Measurements from ENCODE around the gene REPS2. TPM values are rescaled to one million over a fixed set of nuclear protein-coding genes. Genes with fewer than 3 reads are reported as not detected.

REPS2 gene
- total RNA-seq: 10 to 100 TPM; 10.8 to 37.0 (median 17.5) TPM

GRCh38 chrX:16946361-16946964 is at the start of gene REPS2:
REPS2 (plus strand) TSS chrX:16946658; CDS start chrX:16946862, 204 bp downstream.
- Histone ChIP-seq H3K27ac (peak within 1 kb of the TSS; percentile 67 to 83 (median 76)), H3K36me3 (no peaks in the 10 kb centered on the region), H3K4me1 (peaks cover 0 to 3% (median 0%) of the 10 kb centered on the region in 4 donors), H3K27me3 (no peaks in the 10 kb centered on the region), H3K9me3 (no peaks in the 10 kb centered on the region), H3K4me3 (peak within 1 kb of the TSS; percentile 49 to 80 (median 70))
- DNase-seq: peak; percentile 90
- 53% methylated on average over 59 of the region's 71 CpGs; no CpG with 5 or more reads in 1 of the 2 donors for WGBS, 2 donors (ENCODE audit: low coverage in 1 of 2)
- intact Hi-C loops (cut with DNase I; ENCODE audit: low total_unique reads) (no loop called here), in situ Hi-C loops (cut with MboI; ENCODE audit: low pct_ligation_motif_present in 1 of 4, low pct_unique_long_range_greater_than_20kb in 1 of 4, low sequenced_read_pairs in 3 of 4) (no loop called here)
- peak in 1 of 5 experiments; percentile 3 for TF ChIP-seq CTCF (IDR thresholded peaks at IDR 0.05)
- TF ChIP-seq POLR2A (IDR thresholded peaks at IDR 0.05): peak; percentile 59
- peak in 2 of 3 donors; percentile 66 to 67 for TF ChIP-seq POLR2AphosphoS5 (IDR thresholded peaks at IDR 0.05)
- TF ChIP-seq EP300 (IDR thresholded peaks at IDR 0.05; ENCODE audit: low read depth): no peak

GRCh38 chrX:16897445-16897844 is 49.0 kb upstream of the REPS2 start:
- no peaks in the 10 kb centered on the region for H3K36me3 ChIP-seq
- TF ChIP-seq POLR2A (IDR thresholded peaks at IDR 0.05): no peak
- no peak for TF ChIP-seq EP300 (IDR thresholded peaks at IDR 0.05; ENCODE audit: low read depth)
- TF ChIP-seq CTCF (IDR thresholded peaks at IDR 0.05): no peak
- no peak for TF ChIP-seq POLR2AphosphoS5 (IDR thresholded peaks at IDR 0.05)
- no peak overlapping the region for H3K27ac ChIP-seq
- H3K4me1 ChIP-seq: no peaks in the 10 kb centered on the region
- WGBS, 2 donors (ENCODE audit: low coverage in 1 of 2): 68% methylated on average over 2 of the region's 2 CpGs; no CpG with 5 or more reads in 1 of the 2 donors
- intact Hi-C loops (cut with DNase I; ENCODE audit: low total_unique reads): no loop called here
- DNase-seq: no peak
- no peaks in the 10 kb centered on the region for H3K9me3 ChIP-seq
- no peaks in the 10 kb centered on the region for H3K27me3 ChIP-seq
- in situ Hi-C loops (cut with MboI; ENCODE audit: low pct_ligation_motif_present in 1 of 4, low pct_unique_long_range_greater_than_20kb in 1 of 4, low sequenced_read_pairs in 3 of 4): loop anchor here in 2 of 4 donors (25.0 kb wide), 1 partner anchor 140 kb away; no protein-coding TSS in a partner anchor
- H3K4me3 ChIP-seq: no peak overlapping the region

- TF ChIP-seq EP300 (IDR thresholded peaks at IDR 0.05; ENCODE audit: low read depth): no peak
- TF ChIP-seq CTCF (IDR thresholded peaks at IDR 0.05): no peak
- no peak for TF ChIP-seq POLR2AphosphoS5 (IDR thresholded peaks at IDR 0.05)
- no peak for TF ChIP-seq POLR2A (IDR thresholded peaks at IDR 0.05)
- intact Hi-C loops (cut with DNase I; ENCODE audit: low total_unique reads): no loop called here
- H3K4me3 ChIP-seq: no peak overlapping the region
- no peaks in the 10 kb centered on the region for H3K27me3 ChIP-seq
- no peak for DNase-seq
- H3K4me1 ChIP-seq: no peaks in the 10 kb centered on the region
- H3K27ac ChIP-seq: no peak overlapping the region
- no peaks in the 10 kb centered on the region for H3K9me3 ChIP-seq
- in situ Hi-C loops (cut with MboI; ENCODE audit: low pct_ligation_motif_present in 1 of 4, low pct_unique_long_range_greater_than_20kb in 1 of 4, low sequenced_read_pairs in 3 of 4): loop anchor here in 1 of 4 donors (25.0 kb wide), 1 partner anchor 134 kb away; no protein-coding TSS in a partner anchor
- no peaks in the 10 kb centered on the region for H3K36me3 ChIP-seq
- 40 to 73% methylated on average over 1 to 8 of the region's 8 CpGs for WGBS, 2 donors (ENCODE audit: low coverage in 1 of 2)
Measured at GRCh38 chrX:16903274-16904022, 43.0 kb upstream of the REPS2 start.

- Histone ChIP-seq H3K27me3 (no peaks in the 10 kb centered on the region), H3K36me3 (no peaks in the 10 kb centered on the region), H3K4me3 (no peak overlapping the region), H3K9me3 (no peaks in the 10 kb centered on the region), H3K4me1 (no peaks in the 10 kb centered on the region), H3K27ac (no peak overlapping the region)
- in situ Hi-C loops (cut with MboI; ENCODE audit: low pct_ligation_motif_present in 1 of 4, low pct_unique_long_range_greater_than_20kb in 1 of 4, low sequenced_read_pairs in 3 of 4) (loop anchor here in 1 of 4 donors (25.0 kb wide), 1 partner anchor 127 kb away; no protein-coding TSS in a partner anchor), intact Hi-C loops (cut with DNase I; ENCODE audit: low total_unique reads) (no loop called here)
- WGBS, 2 donors (ENCODE audit: low coverage in 1 of 2): 75% methylated on average over 1 of the region's 1 CpG; no CpG with 5 or more reads in 1 of the 2 donors
- no peak for TF ChIP-seq CTCF (IDR thresholded peaks at IDR 0.05)
- TF ChIP-seq POLR2AphosphoS5 (IDR thresholded peaks at IDR 0.05): no peak
- no peak for DNase-seq
Measured at GRCh38 chrX:16910376-16910775, 36.1 kb upstream of the REPS2 start.

All from transverse colon (tissue), 4 donors.